Measurements from ENCODE around the gene CD22.
"Not testable (repeated sequence)": the region's sequence is repeated elsewhere in the genome, so short reads cannot be mapped to it uniquely, and the experiment has no call there.

The CD22 gene

DNA sequence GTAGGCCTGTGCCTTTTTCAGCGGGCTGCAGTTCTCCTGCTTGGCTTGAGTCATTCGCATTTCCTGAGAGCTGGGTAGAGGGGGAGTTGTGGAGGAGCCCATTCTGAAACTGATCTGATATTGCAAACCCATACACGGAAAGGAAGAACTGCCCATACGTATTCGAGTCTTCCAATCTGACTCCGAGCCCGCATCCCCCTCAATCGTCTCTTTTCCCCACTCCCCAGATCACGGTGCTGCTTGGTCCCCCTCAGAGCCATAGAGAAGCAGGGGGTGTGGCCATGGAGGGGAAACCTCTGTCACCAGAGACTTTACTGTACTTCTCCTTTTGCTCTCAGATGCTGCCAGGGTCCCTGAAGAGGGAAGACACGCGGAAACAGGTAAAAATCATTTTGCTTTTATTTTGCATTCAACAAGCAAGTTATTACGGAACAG lies at the start of gene CD22:
TSS of gene CD22 (plus strand) at position 337 of the 435 bp plus-strand sequence. CDS start 2,854 bp downstream, outside the sequence.
- DNase-seq (ENCODE audit: low spot score): no peak

DNA sequence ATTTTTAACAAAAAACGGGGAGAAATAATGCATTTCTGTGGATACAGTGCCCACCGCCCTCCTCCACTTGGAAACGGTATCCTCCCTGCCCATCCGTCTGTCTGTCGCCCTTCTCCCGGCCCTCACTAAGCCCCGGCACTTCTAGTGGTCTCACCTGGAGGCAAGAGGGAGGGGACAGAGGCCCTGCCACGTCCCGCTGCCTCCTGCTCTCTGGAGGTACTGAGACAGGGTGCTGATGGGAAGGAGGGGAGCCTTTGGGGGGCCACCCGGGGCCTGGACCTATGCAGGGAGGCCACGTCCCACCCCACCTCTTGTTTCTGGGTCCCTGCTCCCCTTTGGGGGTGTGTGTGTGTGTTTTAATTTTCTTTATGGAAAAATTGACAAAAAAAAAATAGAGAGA lies 49.6 kb upstream of the CD22 start:
- DNase-seq (ENCODE audit: low spot score): no peak

DNA sequence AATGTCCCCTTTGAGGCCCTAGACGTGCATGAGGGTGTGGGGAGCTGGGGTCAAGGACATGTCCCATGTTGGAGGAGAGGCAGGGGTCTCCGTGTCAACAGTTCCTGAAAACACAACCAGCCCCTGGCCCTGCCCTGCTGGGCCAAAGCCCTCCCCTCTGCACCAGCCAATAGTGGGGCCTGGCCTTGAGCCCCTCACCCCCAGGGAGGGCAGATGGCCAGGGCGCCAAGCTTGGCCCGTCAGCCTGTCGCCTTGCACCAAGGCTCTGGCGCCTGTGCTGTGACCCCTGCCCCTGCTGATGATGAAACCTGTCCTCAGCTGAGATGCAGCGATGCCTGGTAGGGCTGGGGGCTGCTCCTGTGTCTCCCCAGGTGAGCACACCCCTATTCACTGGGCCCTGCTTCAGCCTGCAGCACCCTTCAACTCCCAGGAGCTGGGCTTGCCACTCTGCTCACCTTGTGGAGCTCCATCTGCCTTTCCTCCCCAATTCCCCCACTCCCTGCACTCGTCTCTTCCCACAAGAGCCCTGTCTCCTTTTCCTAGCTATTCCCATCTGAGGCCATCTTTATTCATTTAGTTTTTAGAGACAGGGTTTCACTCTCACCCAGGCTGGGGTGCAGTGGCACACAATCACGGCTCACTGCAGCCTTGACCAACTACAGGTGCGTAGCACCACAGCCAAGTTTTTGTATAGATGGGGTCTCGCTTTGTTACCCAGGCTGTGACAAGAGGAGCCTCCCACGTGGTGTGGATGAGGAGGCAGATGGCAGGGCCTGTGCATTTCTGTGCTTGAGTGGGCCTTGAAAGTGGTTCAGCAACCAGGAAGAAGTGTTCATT lies 48.8 kb upstream of the CD22 start:
- no peak for DNase-seq (ENCODE audit: low spot score)

DNA sequence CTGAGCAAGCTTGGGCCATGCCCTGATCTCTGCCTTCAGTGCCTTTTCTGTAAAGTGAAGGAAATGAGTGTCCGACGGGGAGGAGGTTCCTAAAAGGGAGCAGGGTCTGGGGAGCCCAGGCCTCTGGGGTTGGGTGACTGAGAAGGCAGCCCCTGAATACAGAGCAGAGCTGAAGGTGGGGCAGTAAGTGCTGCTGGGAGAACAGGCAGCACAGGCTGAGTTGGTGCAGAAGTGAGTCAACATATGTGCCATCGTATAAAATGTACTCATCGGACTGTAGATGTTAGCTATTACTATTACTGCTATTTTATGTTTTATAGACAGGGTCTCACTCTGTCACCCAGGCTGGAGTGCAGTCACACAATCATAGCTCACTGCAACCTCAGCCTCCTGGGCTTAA lies 47.7 kb upstream of the CD22 start:
- DNase-seq (ENCODE audit: low spot score): no peak

DNA sequence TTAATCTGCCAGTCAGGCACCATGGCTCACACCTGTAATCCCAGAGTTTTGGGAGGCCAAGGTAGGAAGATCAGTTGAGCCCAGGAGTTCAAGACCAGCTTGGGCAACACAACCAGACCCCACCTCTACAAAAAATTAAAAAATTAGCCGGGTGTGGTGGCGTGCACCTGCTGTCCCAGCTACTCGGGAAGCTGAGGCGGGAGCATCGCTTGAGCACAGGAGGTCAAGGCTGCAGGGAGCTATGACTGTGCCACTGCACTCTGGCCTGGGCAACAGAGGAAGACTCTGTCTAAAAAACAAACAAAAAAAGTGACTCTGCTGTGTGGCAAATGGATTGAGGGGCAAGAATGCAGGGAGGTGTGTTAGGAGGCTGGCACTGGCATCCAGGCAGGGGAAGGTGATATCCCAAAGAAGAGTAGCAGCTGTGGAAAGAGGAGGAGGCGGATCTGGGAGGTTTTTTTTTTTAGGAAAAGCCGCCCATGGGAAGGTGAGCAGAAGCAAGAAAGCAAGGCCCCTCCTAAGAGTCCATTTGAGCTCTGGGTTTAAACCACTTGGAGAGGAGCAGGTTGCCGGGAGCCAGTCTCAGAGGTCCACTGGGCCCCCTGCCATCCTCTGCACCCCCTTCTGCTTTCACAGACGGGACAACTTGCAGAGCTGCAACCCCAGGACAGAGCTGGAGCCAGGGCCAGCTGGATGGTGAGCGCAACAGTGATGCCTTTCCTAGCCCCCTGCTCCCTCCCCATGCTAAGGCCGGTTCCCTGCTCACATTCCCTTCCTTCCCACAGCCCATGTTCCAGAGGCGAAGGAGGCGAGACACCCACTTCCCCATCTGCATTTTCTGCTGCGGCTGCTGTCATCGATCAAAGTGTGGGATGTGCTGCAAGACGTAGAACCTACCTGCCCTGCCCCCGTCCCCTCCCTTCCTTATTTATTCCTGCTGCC lies 44.6 kb upstream of the CD22 start:
- no peak for DNase-seq (ENCODE audit: low spot score)

DNA sequence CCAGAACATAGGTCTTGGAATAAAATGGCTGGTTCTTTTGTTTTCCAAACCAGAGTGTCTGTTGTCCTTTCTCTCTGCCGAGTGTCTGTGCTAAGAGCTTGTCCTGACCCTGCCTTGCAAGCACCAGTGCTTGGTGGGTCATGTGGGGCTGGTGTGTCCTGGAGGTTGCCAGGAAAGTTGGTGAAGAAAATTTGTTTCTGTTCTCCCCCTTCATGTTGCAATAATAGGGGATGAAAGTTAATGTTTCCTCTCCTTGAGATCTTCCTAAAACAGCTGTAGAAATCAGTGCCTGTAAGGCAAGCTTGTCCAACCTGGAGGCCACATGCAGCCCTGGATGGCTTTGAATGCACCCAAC lies 43.9 kb upstream of the CD22 start:
- DNase-seq (ENCODE audit: low spot score): no peak

DNA sequence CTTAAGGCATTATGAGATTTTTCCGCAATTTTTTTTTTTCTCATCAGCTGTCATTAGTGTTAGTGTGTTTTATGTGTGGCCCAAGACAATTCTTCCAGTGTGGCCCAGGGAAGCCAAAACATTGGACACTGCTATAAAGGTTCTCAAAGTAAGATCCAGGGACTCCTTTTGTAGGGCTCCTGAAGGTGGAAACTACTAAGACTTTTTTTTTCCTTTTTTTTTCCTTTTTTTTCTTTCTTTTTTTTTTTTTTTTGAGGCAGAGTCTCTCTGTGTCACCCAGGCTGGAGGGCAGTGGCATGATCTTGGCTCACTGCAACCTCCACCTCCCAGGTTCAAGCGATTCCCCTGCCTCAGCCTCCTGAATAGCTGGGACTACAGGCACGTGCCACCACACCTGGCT lies 43.5 kb upstream of the CD22 start:
- not testable (repeated sequence) for DNase-seq (ENCODE audit: low spot score)

DNA sequence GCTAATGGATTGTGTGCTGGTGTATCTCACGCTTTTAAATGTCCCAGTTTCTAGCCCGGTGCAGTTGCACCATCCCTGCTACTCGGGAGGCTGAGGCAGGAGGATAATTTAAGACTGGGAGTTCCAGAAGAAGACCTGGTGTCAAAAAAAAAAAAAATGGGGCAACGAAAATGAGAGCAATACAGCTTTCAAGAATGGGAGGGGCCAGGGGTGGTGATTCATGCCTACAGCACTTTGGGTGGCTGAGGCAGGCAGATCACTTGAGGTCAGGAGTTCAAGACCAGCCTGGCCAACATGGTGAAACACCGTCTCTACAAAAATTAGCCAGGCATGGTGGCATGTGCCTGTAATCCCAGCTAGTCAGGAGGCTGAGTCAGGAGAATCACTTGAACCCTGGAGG lies 42.9 kb upstream of the CD22 start:
- not testable (repeated sequence) for DNase-seq (ENCODE audit: low spot score)

DNA sequence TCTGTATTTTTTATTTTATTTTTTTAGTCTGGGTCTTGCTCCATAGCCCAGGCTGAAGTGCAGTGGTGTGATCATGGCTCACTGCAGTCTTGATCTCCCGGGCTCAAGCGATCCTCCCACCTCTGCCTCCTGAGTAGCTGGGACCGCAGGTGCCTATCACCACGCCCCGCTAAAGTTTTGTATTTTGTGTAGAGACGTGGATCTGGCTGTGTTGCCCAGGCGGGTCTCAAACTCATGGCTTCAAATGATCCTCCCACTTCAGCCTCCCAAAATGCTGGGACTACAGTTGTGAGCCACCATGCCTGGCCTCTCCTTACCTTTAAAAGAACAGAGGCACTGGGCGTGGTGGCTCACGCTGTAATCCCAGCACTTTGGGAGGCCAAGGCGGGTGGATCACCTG lies 41.3 kb upstream of the CD22 start:
- no peak for DNase-seq (ENCODE audit: low spot score)

DNA sequence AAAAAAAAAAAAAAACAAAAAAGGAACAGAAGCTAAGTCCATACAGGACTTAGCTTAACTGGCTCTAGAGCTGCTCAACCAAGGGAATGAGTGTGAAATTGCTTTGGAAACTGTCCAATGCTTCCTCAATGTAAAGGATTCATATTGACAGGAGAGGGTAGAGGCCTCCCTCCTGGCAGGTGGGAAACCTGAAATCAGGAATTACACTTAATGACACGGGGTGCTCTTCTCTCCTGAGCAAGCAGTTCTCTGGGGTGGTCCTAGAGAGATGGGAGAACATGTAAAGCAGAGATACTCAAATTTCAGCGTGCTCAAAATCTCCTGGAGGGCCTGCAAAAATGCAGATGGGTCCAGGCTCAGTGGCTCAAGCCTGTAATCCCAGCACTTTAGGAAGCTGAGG lies 40.7 kb upstream of the CD22 start:
- DNase-seq (ENCODE audit: low spot score): no peak

DNA sequence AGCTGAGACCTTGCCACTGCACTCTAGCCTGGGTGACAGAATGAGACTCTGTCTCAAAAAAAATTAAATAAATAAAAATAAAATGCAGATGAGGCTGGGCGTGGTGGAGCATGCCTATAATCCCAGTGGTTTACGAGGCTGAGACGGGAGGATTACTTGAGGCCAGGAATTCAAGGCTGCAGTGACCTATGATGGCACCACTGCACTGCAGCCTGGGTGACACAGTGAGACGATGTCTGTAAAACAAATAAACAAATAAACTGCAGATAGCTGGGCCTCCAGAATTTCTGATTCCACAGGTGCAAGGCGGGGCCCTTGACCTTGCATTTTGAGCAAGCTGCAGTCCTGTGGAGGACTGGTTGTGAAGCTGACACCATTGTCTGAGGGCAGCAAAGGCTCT lies 40.1 kb upstream of the CD22 start:
- DNase-seq (ENCODE audit: low spot score): no peak

DNA sequence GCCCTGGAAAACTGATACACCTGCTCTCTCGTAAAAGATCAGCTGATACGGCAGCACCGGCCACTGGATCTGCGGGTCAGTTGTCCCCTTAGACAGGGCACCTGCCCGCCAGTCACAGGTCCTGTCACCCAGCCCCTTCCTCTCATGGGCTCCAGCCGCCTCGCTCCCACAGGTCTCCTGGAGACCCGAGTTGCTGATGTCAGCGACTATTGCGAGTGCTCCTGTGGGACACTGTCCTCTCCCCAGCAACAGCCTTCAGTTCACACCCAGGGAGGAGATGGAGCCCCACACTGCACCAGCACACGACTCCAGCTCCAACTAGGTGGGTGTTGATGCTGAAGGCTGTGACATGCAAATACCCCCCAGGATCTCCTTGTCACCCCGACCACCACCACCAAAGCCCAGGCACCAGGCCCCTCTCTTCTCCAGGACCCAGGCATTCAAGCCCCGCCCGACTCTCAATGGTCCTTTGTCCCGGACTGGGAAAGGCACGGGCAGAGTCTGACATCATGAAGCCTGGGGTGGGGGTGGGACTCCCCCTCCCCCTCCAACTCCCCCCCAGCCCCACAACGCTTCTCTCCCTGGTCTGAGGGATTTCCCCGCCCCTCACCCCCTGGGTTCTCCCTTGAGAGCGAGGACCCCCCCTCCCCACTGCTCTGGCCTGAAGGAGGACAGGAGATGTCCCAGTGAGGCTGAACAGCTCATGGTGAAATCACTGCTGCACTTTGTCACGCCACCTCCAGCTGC lies 38.4 kb upstream of the CD22 start:
- no peak for DNase-seq (ENCODE audit: low spot score)

DNA sequence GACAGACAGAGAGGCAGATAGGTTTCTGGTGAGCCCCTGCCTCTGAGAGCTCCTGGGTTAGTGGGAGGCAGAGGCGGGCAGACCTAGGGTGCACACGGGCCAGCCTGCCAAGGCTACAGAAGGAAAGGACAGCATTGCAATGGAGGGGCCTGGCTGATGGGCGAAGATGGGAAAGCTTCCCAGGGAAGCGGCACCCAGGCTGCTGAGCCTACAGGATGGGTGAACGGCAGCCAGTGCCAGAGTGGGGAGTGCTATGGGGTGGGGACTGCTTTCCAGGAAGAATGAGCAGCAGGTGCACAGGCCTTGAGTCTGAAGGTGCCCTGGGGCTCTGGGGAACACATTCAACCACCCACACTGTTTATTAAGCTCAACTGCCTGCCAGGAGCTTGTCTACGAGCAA lies 37.7 kb upstream of the CD22 start:
- DNase-seq (ENCODE audit: low spot score): no peak

DNA sequence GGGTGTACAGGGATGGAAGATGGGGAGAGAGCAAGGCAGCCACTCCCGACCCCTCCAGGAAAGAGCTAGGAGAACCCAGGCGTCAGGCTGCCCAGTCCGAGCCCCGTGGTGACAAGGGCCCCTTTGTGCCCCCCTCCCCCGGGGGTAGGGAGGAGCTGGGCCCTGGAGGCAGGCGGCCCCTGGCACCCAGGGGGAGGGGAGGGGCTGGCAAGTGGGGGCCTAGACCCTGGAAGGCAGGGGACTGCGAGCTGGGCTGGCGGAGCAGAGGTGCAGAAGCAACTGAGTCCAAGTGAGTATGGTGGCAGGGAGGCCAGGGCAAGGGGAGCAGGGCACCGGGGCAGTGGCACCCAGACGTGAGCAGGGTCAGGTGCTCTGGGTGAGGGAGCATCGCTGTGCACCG lies 37.1 kb upstream of the CD22 start, which contains the start of gene MAG:
TSS of gene MAG (plus strand) at position 246 of the 400 bp plus-strand sequence. CDS start 3,248 bp downstream, outside the sequence.
- DNase-seq (ENCODE audit: low spot score): no peak

DNA sequence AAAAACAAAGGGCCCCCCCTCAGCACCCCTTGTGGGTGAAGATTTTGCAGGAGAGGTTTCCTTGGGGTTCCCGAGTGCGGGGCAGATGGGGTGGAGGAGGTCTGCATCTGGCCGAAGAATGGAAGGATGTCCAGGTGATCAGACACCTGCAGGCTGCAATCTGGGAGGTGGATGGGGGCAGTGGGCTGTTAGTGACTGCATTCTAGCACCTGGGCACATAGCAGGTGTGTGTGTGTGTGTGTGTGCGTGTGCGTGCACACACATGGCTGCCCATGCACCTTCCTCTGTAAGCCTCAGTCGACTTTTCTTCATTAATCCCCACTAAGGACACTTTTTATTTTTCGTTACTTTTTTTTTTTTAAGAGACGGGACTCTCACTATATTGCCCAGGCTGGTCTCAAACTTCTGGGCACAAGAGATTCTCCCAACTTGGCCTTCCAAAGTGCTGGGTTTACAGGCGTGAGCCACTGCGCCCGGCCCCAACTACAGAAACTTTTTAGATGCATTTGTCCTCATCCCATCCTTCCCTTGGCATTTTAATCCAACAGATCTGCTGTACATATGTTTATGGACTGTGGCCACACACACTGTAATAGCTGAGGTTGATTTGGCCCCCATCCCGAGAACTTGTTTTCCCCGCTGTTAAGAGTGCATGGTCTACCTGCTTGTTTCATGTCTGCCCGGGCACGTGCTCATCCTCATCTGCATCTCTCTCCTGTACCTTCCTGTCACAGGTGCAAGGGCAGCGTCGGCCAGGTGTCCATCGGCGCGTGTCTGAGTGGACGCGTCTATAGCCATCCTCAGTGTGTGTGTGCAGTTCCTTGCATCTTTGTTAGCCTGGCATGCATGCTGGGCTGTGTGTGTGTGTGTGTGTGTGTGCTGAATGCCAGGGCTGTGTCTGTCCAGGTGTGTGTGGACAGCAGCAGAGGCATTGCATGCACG lies 36.3 kb upstream of the CD22 start:
- no peak for DNase-seq (ENCODE audit: low spot score)

DNA sequence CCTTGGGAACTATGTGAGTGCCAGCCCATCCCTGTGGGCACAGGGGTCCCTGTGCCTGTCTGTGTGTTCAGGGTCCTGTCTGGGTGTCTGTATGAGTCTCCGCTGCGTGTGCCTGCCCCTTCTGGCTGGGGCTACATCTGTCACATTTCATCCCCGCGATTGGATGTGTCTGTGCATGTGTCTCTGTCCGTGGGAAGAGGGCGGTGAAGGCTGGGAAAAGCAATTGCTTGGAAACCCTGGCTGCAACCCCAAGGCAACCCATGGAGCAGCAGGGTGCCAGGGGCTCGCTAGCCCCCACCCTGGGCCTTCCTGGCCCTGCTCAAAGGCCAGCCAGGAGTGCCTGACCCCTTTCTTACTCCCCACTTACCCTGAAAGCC lies 35.6 kb upstream of the CD22 start:
- DNase-seq (ENCODE audit: low spot score): no peak

DNA sequence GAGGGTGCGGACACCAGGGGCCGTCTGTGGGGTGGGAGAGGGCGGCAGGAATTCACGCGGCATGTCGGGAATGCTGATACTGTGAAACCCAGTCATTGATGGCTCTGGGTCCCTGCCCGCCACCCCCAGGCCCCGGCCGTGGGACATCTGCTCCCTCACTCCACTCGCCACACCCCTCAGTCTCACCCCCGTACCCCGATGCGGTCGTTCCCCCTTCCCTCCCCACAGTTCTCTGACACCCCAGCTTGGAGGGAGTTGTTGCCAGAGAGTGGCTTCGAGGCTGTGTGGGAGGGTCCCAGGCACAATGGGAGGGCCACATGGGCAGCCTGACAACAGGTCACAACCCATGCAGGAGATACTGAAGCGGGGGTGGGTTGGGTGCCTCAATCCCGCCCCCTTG lies 35.2 kb upstream of the CD22 start:
- DNase-seq (ENCODE audit: low spot score): no peak

DNA sequence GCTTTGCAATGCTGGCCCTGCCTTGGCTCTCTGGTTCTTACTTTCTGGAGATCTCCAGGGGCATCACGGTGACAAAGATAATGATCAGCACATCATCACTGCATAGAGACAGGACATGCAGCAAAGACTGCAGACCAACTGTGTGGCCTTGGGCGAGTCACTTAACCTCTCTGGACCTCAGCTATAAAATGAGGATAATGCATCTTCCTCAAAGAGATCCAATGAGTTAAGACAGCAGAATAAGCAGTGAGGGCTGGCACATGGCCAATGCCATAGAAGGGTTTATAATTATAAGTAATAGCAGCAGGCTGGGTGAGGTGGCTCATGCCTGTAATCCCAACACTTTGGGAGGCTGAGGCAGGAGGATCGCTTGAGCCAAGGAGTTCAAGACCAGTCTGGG lies 34.7 kb upstream of the CD22 start:
- no peak for DNase-seq (ENCODE audit: low spot score)

DNA sequence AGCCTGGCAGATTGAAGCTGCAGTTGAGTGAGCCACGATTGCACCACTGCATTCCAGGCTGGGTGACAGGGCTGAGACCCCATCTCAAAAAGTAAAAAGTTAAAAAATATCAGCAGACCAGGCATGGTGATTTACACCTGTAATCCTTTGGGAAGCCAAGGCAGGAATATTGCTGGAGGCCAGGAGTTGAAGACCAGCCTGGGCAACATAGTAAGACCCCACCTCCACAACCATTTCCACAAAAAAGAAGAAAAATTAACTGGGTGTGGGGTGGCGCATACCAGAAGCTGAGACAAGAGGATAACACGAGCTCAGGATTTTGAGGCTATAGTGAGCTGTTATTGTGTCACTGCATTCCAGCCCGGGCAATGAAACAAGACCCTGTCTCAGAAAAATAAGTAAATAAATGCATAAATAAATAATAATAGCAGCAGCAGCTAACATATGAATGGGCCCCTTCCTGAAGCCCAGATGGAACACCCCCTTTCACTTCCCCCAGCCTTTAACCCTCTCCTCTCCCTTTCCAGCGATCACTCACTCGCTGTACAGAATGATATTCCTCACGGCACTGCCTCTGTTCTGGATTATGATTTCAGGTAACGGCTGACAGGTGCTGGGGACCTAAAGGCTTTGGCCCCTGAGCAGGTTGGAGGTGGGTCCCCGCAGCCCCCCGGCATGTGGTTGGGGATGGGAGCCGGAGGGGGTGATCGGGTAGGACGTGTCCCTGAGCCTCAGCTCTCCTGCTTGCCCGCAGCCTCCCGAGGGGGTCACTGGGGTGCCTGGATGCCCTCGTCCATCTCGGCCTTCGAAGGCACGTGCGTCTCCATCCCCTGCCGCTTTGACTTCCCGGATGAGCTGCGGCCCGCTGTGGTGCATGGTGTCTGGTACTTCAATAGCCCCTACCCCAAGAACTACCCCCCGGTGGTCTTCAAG lies 33.9 kb upstream of the CD22 start:
- no peak for DNase-seq (ENCODE audit: low spot score)

Data from AG08395 (cell line).